ENCODE data around the gene GRB7.
"Not testable (repeated sequence)": the region's sequence is repeated elsewhere in the genome, so short reads cannot be mapped to it uniquely, and the experiment has no call there.

GRB7 gene

GRCh38 chr17:39709998-39710964 is 27.5 kb upstream of the GRB7 start:
- DNase-seq: no peak

DNA sequence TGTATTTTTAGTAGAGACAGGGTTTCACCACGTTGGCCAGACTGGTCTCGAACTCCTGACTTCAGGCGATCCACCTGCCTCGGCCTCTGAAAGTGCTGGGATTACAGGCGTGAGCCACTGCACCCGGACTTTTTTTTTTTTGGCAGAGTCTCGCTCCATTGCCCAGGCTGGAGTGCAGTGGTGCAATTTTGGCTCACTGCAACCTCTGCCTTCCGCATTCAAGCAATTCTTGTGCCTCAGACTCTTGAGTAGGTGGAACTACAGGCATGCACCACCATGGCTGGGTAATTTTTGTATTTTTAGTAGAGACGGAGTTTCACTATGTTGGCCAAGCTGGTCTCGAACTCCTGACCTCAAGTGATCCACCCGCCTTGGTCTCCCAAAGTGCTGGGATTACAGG is 26.7 kb upstream of the GRB7 start:
- DNase-seq: not testable (repeated sequence)

- no peak for DNase-seq
Measured at GRCh38 chr17:39711851-39712250, 25.9 kb upstream of the GRB7 start.

GRCh38 chr17:39714234-39714633 is 23.5 kb upstream of the GRB7 start:
- DNase-seq: no peak

DNA sequence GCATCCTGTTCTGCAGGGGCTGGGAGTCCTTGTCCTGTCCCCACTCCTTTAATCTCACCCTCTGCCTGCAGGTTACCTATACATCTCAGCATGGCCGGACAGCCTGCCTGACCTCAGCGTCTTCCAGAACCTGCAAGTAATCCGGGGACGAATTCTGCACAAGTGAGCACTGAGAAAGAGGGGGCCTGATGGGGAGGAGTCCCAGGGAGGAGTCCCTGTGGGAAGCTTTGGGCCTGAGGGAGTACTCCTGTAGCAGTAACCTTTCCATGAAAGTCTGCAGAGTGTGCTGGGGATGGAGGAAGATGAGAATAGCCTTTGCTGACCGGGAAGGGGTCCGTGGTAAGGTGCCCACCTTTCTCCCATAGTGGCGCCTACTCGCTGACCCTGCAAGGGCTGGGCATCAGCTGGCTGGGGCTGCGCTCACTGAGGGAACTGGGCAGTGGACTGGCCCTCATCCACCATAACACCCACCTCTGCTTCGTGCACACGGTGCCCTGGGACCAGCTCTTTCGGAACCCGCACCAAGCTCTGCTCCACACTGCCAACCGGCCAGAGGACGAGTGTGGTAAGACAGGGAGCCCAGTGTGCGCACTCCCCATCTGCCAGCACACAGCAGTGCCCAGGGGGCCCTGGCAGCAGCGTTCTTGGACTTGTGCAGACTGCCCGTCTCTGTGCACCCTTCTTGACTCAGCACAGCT is 22.2 kb upstream of the GRB7 start:
- DNase-seq: no peak

DNA sequence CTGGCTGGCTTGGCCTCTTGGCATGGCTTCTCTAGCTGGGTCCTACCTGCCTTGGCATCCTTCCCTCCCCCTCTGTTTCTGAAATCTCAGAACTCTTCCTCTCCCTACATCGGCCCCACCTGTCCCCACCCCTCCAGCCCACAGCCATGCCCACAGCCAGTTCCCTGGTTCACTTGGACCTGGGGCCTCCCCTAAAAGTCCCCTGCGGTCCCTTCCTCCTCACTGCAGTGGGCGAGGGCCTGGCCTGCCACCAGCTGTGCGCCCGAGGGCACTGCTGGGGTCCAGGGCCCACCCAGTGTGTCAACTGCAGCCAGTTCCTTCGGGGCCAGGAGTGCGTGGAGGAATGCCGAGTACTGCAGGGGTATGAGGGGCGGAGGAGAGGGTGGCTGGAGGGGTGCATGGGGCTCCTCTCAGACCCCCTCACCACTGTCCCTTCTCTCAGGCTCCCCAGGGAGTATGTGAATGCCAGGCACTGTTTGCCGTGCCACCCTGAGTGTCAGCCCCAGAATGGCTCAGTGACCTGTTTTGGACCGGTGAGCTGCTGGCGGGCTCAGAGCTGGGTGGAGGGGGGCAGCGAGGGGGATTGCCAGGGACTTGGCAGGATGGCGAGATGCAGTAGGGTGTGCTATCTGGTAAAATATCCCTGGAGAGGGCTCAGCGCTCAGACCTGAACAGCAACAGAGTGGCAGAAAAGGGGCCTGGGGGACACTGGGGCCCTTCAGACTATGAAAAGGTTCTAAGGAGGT is 21.5 kb upstream of the GRB7 start:
- DNase-seq: no peak

GRCh38 chr17:39716879-39717536 is 20.7 kb upstream of the GRB7 start:
- DNase-seq: no peak

DNA sequence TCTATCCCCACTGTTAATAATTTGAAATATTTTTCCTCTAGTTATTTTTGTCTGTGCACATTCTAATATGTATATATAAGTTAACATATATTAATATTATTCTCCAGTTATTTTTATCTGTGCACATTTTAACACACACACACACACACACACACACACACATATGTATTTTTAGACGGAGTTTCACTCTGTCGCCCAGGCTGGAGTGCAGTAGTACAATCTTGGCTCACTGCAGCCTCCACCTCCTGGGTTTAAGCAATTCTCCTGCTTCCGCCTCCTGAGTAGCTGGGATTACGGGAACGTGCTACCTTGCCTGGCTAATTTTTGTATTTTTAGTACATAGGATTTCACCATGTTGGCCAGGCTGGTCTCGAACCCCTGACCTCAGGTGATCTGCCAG is 20.1 kb upstream of the GRB7 start:
- DNase-seq: no peak

- no peak for DNase-seq
Measured at GRCh38 chr17:39719563-39720355, 18.0 kb upstream of the GRB7 start.

DNA sequence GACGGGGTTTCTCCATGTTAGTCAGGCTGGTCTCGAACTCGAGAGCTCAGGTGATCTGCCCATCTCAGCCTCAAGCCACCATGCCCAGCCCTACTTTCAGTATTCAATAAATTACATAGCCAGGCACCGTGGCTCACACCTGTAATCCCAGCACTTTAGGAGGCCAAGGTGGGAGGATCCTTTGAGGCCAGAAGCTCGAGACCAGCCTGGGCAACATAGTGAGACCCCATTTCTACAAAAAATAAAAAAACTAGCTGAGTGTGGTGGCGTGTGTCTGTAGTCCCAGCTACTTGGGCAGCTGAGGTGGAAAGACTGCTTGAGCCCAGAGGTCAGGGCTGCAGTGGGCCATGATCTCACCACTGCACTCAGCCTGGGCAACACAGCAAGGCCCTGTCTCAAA is 15.6 kb upstream of the GRB7 start:
- no peak for DNase-seq

GRCh38 chr17:39722965-39723848 is 14.5 kb upstream of the GRB7 start:
- DNase-seq: no peak

DNA sequence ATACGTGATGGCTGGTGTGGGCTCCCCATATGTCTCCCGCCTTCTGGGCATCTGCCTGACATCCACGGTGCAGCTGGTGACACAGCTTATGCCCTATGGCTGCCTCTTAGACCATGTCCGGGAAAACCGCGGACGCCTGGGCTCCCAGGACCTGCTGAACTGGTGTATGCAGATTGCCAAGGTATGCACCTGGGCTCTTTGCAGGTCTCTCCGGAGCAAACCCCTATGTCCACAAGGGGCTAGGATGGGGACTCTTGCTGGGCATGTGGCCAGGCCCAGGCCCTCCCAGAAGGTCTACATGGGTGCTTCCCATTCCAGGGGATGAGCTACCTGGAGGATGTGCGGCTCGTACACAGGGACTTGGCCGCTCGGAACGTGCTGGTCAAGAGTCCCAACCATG is 13.0 kb upstream of the GRB7 start:
- no peak for DNase-seq

GRCh38 chr17:39725923-39726322 is 11.8 kb upstream of the GRB7 start:
- DNase-seq: not testable (repeated sequence)

DNA sequence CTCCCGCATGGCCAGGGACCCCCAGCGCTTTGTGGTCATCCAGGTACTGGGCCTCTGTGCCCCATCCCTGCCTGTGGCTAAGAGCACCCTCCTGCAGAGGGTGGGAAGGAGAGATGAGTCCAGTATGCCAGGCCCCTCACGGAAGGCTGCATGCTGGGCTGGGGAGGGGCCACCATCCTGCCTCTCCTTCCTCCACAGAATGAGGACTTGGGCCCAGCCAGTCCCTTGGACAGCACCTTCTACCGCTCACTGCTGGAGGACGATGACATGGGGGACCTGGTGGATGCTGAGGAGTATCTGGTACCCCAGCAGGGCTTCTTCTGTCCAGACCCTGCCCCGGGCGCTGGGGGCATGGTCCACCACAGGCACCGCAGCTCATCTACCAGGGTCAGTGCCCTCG is 11.1 kb upstream of the GRB7 start:
- no peak for DNase-seq

DNA sequence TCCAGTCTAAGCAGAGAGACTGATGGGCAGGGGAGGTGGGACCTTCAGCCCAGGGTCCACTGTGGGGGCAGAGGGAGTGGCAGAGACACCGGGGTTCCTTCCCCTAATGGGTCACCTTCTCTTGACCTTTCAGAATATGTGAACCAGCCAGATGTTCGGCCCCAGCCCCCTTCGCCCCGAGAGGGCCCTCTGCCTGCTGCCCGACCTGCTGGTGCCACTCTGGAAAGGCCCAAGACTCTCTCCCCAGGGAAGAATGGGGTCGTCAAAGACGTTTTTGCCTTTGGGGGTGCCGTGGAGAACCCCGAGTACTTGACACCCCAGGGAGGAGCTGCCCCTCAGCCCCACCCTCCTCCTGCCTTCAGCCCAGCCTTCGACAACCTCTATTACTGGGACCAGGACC is 10.2 kb upstream of the GRB7 start:
- no peak for DNase-seq

DNA sequence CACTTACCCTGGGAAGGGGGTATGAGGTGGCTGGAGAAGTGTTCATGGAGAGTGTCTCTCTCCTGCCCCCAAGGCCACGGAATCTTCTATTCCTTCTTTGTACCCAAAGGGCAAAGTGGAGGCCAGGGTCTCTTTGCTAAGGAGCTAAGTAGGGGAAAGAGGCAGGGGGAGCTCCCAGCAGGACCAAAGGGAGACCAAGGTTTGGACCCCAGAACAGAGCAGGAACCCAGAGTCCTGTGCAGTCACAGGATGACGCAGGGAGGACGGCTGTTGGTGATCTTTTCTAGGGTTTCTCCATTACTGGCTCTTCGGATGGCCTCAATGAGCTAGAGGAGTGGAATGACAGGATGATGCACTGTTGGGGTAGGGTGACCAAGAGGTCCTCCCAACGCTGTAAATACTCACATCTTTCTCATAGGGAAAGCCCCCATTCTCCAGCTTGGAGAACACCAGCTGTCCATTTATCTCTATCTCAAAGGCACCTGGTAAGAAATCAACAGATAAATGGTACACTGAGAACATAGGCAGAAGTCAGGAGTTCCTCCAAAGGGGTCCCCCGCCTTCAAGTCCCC is 8.4 kb upstream of the GRB7 start:
- DNase-seq: no peak

DNA sequence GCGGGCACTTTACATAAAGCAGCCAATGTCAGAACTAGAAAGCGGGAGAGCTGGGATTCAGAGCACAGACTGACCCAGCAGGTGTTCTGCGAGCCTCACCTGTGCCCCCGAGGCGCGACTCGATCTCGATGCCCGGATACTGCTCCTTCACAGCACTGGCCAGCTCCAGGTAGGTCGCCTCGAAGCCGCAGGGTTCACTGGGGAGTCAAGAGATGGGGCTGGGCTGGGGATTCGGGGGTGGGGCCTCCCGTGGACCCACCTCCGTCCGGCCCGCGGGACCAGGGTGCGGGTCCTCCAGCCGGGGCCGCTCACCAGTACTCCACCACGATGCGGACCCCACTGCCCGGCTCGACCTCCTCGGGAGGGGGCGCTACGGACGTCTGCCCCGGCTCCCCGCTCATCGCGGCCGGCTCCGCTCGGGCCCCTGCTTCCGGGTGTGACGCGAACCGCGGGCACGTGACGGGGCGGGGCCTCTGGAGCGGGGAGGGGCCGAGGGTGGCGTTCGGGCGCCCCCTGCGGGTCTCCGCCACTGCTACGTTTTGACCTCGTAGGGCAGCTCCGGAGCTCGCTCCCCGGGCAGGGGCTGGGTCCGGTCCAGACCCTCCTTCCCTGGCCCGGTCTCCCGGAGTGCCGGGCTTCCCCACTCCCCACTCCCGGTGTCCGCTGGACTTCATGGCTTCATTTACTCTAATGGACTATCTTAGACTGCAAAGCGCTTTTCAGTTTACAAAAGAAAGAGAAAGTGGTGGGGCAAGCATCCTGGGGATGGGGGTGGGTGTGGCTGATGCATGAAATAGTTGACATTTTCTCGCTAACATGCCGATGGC is 7.4 kb upstream of the GRB7 start, which contains the start of gene MIEN1:
TSS of gene MIEN1 (minus strand) at position 438 of the 827 bp plus-strand sequence. CDS start at position 401, 37 bp downstream.
- DNase-seq: peak; percentile 96

DNA sequence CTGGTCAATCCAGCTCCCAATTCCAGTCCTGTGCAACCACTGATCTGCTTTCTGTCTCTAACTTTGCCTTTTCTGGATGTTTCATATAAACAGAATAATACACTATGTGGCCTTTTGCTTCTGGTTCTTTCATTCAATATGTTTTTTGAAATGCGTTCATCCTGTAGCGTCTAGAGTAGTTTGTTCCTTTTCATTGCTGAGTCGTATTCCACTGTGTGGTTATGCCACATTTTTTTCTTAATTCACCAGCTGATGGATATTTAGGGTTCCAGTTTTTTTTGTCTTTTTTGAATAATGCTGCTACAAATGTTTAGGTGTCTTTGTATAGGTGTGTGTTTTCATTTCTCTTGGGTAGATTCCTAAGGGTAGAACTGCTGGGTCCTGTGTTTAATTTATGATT is 5.2 kb upstream of the GRB7 start:
- DNase-seq: no peak

DNA sequence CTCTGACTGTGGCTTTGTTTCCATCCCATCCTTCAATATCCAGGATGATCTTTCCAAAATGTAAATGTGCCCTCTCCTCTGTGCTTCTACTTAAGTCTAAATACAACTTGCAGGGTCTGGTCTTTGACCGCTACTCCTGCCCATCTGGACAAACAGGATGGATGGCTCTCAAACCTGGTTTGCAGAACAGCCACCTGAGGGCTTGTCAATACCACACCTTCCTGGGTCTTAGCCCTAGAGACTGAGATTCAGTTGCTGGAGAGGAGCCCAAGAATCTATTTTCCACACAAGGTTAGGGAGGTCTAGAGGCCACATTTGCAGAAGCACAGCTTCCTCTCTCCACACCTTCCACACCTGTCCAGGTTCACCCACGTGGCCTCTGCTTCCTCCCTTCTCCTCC is 1.9 kb upstream of the GRB7 start:
- no peak for DNase-seq

All from stimulated activated CD4-positive, alpha-beta T cell treated with anti-CD3 and anti-CD28 coated beads, Interleukin-12 subunit alpha, Interleukin-12 subunit beta, amount 100 ng/mL, for 4 hours (primary cell).